ENCODE results near the gene CHRNB1.

Gene CHRNB1

GRCh38 chr17:7415784-7416183 lies 29.1 kb upstream of the CHRNB1 start:
- DNase-seq (ENCODE audit: low spot score): no peak

DNA sequence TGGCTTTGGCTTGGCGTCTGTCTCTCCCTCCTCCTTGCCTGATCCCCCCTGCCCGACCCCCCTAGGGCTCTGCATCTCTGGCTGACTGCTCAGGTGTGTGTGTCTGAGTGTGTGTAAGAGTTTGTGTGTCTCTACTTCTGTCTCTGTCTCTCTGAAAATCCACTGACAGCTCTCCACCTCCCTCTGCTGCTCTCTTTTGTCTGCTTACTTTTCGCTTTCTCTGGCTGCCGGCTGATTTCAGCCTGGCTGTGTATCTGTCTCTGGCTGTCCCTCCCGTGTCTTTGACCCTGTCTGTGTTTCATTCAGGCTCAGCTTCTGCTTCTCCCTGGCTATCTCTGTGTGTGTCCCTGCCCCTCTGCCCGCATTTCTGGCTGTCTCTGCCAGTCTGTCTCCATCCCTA lies 28.5 kb upstream of the CHRNB1 start:
- no peak for DNase-seq (ENCODE audit: low spot score)

GRCh38 chr17:7417056-7417655 lies 27.7 kb upstream of the CHRNB1 start:
- no peak for DNase-seq (ENCODE audit: low spot score)

DNA sequence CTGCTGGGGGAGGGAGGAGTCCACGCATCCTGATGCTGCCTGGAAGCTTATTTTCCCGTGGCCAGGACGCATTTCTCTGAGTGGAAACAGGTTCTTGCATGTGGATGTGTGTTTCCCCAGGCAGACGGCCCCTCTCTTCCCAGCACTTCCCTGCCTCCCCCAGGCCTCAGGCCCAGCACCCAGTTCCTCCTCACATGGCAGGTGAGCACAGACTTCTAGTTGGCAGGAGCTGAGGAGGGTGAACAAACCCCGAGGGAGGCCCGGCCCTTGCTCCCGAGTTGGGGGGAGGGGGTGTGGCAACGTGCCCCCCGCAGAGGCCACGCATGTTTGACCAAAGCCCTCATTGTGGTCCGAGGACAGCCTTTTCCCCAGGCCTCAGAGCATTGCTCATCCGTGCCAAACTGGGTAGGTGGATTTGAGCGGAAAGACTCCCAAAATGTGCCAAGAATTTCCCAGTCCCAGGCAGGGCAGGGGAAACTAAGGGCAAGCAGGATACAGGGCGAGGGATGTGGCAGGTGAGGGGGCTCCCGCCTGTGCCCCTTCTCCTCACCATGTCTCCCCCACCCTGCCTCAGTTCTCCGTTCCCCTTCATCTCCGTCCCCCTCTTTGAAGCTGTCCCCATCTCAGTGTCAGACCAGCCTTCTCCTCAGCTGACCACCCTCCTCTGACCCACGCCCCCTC lies 26.2 kb upstream of the CHRNB1 start:
- no peak for DNase-seq (ENCODE audit: low spot score)

DNA sequence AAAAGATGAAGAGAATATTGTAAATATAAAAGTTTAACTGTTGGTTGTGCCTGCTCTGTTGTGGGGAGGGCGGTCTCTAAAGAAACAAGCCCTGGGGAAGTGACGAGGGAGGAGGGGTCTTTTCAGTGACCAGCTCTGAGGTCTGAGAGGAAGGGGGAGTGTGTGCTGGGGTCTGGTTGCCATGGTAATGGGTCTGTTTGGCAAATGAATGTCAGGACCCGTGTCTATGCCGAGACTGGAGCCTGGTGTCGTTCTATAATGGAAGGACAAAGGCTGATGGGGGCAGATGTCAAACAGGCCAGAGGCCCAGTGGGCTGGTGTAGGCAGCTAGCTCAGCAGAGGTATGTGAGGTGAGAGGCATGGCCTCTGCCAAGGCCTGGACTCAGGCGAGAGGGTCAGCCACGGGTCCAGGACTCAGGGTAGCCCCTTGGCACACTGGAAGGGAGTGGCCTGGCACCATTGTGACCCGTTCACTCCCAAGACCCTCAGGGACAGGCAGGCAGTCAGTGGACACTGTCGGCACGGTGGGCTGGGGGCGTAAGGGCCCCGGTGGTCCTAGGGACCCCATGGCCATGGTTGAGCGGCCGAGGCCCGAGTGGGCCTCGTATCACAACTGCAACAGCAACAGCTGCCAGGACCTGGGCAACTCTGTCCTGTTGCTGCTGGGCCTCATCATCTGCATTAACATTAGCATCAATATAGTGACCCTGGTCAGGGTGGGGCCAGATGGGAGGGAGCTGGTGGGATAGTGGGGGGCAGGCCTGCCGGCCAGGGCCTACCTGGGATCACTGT lies 24.8 kb upstream of the CHRNB1 start, which contains the start of gene SPEM1:
Gene SPEM1, plus strand, starts transcription at position 506 of the 792 bp plus-strand sequence. Its CDS starts 61 bp downstream, at position 567.
- no peak for DNase-seq (ENCODE audit: low spot score)

DNA sequence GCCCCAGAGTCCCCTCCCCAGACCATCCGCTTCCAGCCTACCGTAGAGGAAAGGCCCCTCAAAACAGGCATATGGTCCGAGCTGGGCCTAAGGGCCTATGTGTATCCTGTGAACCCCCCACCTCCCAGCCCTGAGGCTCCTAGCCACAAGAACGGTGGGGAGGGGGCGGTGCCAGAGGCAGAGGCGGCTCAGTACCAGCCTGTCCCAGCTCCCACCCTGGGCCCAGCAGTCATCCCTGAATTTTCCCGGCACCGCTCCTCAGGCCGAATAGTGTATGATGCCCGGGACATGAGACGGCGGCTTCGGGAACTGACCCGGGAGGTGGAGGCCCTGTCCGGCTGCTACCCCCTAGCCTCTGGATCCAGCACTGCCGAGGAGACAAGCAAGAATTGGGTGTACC lies 23.7 kb upstream of the CHRNB1 start:
- no peak for DNase-seq (ENCODE audit: low spot score)

DNA sequence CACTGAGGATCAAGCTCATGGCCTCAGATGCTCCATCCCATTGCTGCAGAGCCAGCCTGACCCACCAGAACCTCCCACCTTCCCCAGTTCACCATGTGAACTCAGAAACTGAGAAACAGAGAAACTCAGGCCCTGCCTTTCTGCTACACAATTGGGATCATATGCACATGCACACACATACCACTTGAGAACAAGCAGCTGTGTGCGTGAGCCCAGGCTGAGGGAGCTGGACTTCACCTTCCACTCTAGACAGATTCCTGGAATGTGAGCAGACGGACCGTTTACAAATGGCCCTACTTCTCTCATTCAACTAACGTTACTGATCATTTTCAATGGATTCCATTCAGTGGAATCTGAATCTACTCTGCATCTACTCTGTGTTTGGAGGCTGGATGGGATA lies 21.2 kb upstream of the CHRNB1 start:
- no peak for DNase-seq (ENCODE audit: low spot score)

DNA sequence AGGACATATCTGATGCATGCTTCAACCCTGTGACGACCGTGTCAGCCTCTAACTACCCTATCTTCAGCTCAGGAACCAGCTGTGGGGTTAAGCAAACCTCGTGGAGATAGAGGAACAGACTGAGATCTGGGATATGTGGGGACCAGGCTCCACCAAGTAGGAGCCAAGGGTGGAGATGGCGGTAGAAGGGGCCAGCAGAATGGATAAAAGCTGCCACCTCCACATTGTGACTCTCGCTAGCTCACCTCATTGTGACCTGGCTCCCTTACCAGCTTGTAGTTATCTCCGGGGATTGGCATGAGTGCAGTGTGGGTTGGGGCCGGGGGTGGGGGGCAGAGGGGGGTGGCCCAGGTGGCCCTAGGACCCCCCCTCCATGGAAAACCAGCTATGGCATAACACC lies 19.5 kb upstream of the CHRNB1 start, which contains the start of gene SPEM2:
Gene SPEM2, plus strand, starts transcription at position 301 of the 400 bp plus-strand sequence. Its CDS starts 73 bp downstream, at position 374.
- DNase-seq (ENCODE audit: low spot score): no peak

GRCh38 chr17:7425756-7426155 lies 19.1 kb upstream of the CHRNB1 start:
- no peak for DNase-seq (ENCODE audit: low spot score)

GRCh38 chr17:7426203-7426863 lies 18.5 kb upstream of the CHRNB1 start:
- DNase-seq (ENCODE audit: low spot score): no peak

- no peak for DNase-seq (ENCODE audit: low spot score)
Observed at GRCh38 chr17:7426896-7427489, 17.9 kb upstream of the CHRNB1 start.

DNA sequence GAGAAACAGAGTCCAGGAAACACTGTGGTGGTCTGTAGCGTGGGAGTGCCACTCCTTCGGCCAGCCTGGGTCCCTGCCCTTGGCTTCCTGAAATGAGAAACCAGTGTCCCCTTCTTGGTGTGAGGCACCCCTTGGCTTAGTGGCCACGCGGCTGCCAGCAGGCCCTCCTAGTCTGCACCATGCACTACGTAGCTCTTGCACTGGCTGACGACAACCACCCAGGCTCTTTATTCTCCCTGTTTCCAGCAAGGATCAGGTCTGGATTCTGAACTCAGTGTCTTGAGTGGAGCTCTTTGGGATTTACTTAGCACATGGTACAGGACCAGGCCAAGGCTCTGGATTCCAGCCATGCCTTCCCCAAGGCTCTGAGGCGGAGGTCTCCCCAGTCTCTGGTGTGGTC lies 17.3 kb upstream of the CHRNB1 start:
- DNase-seq (ENCODE audit: low spot score): no peak

- no peak for DNase-seq (ENCODE audit: low spot score)
Observed at GRCh38 chr17:7428557-7428956, 16.3 kb upstream of the CHRNB1 start, which contains the start of gene SPEM3. Gene SPEM3, plus strand, starts transcription at chr17:7428857. Its CDS starts 46 bp downstream, at chr17:7428903.

DNA sequence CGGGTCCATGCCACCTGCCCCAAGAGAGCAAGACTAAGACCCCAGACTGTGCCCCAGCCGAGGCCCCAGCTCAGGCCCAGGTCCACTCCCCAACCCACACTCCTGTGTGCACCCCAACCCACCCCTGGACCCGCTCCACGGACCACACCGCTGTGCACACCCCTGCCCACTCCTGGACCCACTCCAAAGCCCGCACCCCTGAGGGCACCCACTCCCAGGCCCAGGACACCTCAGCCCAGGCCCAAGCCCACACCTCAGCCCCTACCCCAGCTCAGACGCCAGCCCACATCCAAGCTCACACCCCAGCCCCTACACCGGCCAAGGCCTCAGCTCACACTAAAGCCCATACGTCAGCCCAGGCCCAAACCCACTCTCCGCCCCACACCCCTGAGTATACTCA lies 15.1 kb upstream of the CHRNB1 start:
- no peak for DNase-seq (ENCODE audit: low spot score)

DNA sequence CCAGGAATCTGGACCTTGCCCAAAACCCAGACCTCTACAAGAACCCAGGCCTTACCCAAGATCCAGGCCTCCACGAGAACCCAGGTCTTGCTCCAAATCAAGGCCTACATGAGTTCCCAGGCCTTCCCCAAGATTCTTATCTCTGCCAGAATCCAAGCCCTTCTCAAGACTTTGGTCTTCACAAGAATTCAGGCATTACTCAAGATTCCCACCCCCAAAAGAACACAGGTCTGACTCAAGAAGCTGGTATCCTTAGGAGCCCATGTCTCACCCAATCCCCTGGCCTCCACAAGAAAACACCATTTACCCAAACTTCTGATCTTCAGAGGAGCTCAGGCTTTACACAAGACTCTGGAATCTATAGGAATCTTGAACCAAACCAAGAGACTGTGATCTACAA lies 13.6 kb upstream of the CHRNB1 start:
- DNase-seq (ENCODE audit: low spot score): no peak

- DNase-seq (ENCODE audit: low spot score): no peak
Observed at GRCh38 chr17:7432296-7432695, 12.6 kb upstream of the CHRNB1 start.

GRCh38 chr17:7435676-7436555 lies 8.9 kb upstream of the CHRNB1 start:
- DNase-seq (ENCODE audit: low spot score): no peak

- peak; percentile 81 for DNase-seq (ENCODE audit: low spot score)
Observed at GRCh38 chr17:7436556-7437368, 8.1 kb upstream of the CHRNB1 start.

- DNase-seq (ENCODE audit: low spot score): no peak
Observed at GRCh38 chr17:7437369-7437863, 7.4 kb upstream of the CHRNB1 start.
